ENCODE results near the gene DEUP1.
"Not testable (repeated sequence)": the region's sequence is repeated elsewhere in the genome, so short reads cannot be mapped to it uniquely, and the experiment has no call there.

DEUP1 gene, protein sequence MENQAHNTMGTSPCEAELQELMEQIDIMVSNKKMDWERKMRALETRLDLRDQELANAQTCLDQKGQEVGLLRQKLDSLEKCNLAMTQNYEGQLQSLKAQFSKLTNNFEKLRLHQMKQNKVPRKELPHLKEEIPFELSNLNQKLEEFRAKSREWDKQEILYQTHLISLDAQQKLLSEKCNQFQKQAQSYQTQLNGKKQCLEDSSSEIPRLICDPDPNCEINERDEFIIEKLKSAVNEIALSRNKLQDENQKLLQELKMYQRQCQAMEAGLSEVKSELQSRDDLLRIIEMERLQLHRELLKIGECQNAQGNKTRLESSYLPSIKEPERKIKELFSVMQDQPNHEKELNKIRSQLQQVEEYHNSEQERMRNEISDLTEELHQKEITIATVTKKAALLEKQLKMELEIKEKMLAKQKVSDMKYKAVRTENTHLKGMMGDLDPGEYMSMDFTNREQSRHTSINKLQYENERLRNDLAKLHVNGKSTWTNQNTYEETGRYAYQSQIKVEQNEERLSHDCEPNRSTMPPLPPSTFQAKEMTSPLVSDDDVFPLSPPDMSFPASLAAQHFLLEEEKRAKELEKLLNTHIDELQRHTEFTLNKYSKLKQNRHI

DNA sequence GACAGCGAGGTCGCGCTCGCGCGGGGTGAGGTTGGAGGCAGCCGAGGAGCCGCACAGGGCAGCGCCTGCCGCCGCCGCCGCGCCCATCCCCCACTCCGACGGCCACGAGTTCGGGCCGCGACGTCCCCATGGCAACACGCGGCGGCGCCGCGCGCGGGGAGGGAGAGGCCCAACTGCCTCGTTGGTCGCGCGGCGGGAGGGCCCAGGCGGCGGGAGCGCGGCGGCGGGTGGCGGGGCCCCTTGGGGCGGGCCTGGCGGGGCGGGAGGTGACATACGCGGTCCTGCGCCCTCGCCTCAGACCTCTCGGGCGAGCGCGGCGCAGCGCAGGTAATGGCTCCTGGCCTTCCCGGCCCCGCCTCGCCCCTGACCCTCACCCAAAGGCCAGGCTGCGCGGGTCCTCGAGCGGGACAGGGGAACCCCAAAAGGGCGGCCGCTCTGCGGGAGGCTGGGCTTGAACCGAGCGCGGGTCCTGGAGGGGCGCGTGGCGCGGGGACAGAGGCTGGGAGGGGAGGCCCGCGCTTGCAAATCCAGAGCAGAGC, at the start of gene DEUP1:
DEUP1 (plus strand) TSS at position 297 of the 539 bp plus-strand sequence. CDS start 1,518 bp downstream, outside the sequence.
- DNase-seq (ENCODE audit: low spot score): peak; percentile 37

DNA sequence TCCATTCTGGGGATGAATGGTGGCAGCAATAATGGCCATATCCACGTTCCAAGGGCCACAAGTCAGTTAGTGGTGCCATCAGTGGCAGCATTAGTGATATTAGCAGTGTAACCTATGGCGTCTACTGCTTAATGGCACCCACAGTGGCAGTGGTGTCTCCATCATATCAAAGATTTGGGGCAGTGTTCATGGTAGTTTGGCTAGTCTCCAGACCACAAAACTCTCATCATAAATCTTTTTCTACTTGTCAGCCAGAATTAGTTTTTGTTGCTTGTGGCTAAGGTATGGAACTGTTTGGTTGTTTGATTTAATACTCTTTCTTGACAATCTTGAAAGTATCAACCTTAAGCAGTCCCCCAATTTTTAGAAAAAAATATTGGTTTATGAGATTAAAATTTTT, 45.1 kb upstream of the DEUP1 start:
- DNase-seq (ENCODE audit: low spot score): no peak

DNA sequence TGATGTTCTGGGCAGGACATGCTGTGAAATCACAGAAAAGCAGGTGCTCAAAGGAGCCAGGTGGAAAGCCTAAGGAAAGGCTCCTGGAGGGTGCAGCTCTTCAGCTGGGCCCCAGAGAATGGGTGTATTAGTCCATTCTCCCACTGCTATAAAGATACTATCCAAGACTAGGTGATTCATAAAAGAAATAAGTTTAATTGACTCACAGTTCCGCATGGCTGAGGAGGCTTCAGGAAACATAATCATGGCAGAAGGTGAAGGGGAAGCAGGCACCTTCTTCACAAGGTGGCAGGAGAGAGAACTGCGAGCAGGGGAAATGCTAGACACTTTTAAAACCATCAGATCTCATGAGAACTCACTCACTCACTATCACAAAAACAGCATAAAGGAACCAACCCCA, 43.1 kb upstream of the DEUP1 start:
- peak; percentile 84 for DNase-seq (ENCODE audit: low spot score)

DNA sequence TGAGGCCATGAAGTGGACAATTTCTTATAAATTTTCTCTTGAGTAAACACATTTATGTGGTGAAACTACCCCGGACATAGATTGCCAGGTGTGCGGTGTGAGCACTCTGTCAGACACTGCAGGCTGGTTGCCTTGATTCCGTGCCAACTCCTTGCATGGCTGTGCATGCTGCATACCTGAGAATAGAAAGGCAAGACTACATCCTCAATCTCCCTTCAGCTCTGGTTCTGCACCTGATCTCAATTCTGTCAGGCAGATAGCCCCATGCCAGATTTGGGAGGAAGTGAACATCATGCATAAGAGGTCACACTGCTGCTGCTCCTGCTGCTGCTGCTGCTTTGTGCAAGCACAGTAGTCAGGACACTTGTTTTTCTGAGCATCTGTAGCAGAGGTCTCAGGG, 42.5 kb upstream of the DEUP1 start:
- DNase-seq (ENCODE audit: low spot score): peak; percentile 71

DNA sequence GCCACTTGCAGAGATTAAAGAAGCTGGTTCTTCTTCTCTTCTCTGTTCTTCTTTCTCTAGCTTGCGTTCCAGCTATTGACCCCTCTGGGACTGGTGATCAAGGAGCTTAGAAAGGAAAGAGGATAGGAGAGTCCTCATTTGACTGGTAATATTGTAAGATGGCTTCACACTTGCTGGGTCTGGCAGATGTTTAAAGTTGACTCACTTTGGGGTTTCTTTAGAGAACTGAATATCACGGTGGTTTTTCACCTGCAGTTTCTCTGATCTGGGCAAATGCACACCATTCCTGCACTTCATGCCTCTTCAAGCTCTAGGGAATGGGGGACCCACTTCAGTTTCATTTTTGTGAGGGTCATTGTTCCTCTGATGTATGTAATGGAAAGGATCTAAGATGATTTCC, 41.8 kb upstream of the DEUP1 start:
- no peak for DNase-seq (ENCODE audit: low spot score)

DNA sequence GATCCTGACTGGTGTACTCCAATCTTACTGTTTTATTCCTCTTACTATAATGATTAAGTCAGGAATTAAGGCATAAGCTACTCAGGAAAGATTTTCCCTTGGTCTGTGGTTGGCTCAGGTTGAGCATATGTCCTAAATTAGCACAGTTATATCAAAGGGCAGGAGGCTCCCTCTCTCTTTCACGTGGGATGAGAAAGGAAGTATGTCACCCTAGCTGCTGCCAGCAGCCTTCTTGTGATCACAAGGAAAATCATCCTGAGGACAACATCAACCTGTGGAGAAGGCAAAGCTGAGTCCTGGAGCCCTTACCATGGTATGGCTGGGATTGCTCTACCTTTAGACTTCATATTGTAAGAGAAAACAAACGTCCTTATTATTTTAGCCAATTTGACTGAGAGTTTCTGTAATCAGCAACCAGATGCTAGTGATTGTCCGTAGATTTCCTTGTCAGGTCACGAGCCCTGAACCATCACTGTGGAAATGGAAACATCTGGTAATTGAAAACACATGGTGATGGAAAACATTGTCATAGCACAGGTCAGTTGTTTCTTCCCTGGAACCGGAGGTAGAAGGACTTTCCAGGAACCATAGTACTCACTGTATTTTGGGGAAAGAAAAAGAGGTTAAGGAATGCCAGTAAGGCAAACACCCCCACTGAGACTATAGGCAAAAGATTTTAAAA, 40.6 kb upstream of the DEUP1 start:
- DNase-seq (ENCODE audit: low spot score): no peak

DNA sequence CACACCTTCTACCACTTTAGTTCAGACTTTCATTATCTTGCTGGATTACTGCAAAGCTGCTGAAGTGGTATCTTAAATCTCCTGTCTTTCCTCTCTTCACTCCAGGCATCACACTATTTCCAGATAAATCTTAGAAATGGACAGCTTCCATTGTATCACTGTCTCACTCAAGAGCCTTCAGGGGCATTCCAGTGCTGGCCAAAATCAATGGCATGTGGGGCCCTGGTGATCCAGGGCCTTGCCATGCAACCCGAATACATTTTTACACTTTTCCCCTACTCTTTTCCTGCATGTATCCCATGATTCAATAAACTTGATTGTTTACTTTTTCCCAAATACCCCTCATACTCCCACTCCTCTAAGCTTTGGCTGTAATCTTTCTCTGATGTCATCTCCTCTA, 39.4 kb upstream of the DEUP1 start:
- DNase-seq (ENCODE audit: low spot score): no peak

DNA sequence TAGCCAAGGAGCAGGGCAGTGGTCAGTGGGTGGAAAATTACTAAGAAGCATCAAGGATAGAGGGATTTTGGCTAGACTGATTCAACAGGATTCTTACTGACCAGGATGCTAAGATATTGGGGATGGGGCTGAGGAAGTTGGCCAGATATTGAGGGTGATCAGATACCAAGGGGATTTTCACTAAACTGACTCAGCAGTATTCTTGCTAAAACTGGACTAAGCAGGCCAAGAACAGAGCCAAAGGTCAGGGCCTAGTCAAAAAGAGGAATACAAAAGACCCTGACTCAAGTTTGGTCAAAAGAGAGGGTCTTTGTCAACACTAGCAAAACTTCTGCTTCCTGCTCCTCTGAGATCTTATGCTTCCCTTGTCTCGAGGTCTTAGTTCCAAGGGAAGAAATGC, 38.6 kb upstream of the DEUP1 start:
- DNase-seq (ENCODE audit: low spot score): no peak

DNA sequence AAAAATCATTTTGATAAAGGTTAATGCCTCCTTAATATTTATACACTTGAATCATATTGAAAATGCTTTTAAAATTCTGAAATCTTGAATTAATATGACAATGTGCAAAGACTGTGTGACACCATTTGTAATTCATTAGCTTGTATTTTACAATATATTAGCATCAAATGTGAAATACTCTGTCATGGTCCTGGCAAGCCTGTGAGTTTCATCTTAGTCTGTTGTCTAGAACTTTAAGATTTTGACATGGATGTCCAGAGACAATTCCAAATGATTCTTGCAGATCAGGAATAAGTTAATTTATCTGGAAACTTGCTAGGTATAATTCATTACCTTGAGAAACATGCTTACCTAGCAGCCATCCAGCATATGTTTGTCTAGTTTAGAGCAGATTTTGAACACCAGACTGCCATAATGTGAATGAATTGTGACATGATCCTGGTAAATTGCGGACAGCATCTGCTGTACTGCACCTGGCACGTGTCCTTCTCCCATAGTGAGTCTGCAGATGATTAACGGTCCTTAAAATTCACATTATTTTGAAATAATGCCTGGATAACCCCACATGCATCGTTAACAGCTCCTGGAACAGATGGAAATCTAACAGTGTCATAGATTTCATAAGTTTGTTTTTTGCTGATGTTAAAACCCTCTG, 34.5 kb upstream of the DEUP1 start:
- no peak for DNase-seq (ENCODE audit: low spot score)

DNA sequence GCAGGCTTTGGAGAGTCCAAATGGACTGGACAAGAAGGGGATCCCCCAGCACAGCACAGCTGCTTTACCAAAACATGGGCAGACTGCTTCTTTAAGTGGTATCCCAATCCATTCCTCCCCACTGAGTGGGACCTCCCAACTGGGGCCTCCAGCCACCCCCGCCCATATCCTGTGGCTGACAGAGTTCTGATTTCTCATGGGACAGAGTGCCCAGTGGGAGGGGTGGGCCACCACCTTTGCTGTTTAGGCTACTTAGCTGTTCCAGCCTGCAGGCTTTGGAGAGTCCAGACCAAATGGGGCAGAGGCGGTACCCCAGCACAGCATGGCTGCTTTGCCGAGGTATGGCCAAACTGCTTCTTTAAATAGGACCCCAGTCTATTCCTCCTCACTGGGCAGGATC, 26.9 kb upstream of the DEUP1 start:
- no peak for DNase-seq (ENCODE audit: low spot score)

DNA sequence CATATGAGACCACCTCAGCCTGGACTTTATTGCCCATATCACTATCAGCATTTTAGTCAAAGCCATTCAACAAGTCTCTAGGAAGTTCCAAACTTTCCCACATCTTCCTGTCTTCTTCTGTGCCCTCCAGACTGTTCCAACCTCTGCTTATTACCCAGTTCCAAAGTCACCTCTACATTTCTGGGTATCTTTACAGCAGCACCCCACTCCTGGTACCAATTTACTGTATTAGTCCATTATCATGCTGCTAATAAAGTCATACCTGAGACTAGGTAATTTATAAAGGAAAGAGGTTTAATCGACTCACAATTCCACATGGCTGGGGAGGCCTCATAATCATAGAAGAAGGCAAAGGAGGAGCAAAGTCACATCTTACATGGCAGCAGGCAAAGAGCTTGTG, 16.1 kb upstream of the DEUP1 start:
- DNase-seq (ENCODE audit: low spot score): not testable (repeated sequence)

DNA sequence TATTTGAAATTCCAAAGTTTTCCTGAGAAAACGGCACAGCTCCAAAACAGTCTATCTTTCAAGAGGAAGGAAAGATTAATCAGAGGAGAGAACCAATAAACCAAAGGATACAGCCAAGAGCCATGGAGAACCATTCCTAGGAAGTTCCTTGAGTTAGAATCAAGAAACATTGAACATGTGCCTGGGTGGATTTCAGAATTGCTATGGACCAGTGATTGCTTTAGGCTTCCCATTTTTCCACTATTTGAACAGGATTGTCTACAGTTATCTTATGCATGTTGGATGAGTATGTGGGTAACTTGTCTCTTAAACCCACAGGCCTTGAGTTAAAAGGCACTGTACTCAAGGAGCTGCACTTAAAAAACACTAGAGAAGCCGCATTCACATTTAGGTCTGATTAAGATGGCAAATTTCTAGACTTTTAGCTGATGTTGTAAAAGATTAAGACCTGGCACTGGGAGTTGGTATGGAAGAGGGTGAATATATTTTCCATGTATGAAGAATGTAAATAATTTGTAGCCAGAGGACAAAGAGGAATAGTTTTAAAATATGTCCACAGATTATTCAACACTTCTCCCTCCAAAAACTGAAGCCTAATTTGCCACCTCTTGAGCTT, 11.2 kb upstream of the DEUP1 start:
- no peak for DNase-seq (ENCODE audit: low spot score)

DNA sequence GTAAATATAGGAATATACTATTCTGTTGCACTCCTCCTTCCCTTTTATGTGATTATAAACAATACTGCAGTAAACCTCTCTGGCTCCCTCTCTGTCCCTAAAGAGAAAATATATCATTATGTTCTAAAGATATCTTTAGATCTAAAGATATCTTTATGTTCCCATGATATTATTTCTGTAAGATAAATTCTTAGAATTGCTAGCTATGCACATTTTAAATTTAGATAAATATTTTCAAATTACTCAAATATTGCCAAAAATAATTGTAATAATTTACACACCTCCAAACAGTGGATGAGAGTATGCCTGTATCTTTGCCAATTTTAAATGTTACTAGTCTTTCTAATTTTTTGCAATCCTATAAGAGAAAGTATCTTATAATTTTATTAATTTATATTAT, 10.3 kb upstream of the DEUP1 start:
- DNase-seq (ENCODE audit: low spot score): no peak

DNA sequence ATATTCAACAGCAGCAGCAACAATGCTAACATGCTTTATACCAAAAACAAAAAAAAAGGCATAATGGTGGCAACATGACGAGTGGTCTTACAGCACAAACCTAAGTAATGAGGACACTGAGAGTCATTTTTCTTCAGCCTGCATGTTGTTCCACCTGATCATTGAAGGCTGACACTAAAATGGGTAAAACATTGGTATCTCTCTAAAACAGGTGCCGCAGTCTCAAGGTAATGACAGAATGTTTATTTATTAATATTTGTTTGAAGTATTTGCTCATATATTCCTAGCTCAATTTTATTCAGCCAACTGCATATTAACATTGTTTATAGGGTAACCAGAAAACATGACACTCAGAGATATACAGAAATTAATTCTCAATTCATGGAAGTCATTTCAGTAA, 8.3 kb upstream of the DEUP1 start:
- DNase-seq (ENCODE audit: low spot score): no peak

DNA sequence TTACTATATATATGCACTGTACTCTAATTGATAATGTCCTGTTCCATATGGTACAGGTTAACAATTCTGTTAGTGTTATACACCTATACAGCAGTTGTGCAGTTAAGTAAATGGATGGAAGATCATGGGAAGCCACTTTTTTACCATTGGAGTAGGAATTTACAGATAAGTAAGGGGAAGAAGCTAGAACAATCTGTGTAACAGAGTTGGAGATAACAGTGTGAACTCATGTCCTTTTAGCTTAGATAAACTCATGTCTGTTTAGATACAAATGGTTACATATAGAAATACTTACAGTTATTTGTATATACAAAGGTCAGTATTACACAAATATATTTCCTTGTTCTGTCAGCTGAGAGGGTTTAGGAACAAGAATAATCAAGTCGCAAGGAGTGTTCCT, 6.8 kb upstream of the DEUP1 start:
- no peak for DNase-seq (ENCODE audit: low spot score)

DNA sequence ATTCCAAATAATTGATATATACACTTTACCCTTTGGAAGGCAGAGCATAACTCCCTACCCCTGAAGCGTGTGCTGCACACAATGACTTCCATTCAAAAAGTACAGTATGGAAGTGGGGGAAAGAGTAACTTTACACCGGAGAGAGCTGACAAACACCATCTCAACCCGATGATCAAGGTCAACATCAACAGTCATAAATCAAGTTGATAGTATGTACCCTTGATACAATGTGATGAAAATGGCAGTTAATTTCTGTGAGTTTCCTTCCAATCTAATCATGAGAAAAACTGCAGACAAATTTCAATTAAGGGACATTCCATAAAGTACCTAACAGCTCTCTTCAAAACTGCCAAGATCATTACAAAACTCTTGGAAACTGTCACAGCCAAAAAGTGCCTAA, 6.0 kb upstream of the DEUP1 start:
- DNase-seq (ENCODE audit: low spot score): no peak

DNA sequence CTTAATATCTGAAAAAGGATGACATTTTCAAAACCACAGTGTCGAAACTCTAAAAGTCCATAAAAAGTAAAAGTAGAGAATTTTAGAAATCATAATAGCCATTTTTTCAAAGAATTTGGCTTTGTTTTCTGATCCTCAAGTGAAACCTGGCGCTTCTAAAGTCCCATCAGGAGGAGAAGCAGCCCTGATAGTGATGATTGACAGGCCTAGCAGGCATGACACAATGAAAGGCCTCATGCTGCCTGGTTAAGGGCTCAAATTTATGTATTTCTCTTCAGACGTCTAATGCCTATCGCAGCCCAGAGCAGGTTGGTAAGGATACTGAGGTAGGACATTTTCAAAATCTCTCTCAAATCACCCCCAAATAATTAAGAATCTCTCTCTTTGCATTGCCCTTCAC, 3.9 kb upstream of the DEUP1 start:
- DNase-seq (ENCODE audit: low spot score): no peak

DNA sequence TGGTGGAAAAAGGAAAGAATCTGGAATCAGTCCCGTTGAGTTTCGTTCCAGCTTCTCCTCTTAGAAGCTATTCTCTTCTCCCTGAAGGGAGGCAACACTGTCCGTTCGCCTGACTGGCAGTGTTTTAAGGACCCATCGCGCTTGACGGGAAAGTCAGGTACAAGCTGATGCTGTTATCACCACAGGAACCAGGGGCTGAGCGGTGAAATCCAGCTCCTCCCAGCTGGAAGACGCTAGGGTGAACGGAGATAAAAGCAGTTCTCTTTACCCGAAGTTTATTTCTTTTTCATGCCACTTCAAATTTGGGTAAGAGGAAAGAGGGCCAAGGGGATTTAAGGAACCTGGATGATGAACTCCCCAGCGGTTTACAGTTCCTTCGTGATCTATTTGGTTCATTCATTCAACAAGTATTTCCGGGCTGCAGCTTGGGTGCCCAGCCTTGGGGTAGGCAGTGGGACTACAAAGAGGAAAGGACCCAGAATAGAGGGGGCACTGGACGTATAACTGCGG, 551 bp upstream of the DEUP1 start:
- DNase-seq (ENCODE audit: low spot score): peak; percentile 6

DNA sequence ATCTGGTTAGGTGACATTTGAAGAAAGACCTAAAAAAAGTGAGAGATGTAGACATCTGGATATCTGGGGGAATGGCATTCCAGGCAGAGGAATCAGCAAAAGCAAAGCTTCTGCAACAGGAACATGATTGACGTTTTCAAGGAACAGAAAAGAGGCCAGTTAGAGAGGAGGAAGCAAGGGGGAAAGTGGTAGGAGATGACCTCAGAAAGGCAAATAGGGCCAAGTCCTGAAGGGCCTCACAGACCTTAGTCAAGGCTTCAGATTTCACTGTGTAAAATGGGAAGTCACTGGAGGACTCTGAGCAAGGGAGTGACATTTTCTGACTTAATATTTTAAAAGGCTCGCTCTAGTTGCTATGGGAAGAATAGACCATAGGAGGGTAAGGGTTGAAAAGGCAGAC, 9.7 kb downstream of the DEUP1 start:
- no peak for DNase-seq (ENCODE audit: low spot score)

DNA sequence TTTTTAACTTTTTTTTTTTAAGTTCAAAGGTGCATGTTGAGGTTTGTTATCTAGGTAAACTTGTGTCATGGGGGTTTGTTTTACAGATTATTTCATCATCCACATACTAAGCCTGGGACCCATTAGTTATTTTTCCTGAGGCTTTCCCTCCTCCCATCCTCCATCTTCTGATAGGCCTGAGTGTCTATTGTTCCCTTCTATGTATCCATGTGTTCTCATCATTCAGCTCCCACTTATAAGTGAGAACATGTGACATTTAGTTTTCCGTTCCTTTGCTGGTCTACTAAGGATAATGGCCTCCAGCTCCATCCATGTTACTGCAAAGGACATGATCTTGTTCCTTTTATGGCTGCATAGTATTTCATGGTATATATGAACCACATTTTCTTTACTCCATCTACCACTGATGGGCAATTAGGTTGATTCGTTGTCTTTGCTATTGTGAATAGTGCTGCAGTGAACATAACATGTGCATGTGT, 14.4 kb downstream of the DEUP1 start:
- DNase-seq (ENCODE audit: low spot score): no peak

DNA sequence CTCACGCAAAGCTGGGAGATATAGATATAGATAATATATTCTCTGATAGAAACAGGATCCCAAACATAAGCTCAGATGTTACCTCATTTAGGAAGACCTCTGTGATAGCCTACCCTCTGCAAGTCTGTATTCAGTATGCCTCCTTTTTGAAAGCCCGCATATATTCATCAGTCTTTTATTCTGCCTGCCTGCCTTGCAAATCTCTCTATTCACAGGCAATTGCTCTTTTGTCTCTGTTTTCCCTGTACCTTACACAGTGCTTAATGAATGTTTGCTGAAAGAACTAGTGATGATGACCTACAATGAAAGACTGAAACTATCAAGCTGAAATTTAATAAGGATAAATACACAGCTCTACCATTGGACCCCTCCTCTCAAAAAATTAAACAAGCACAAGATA, 18.4 kb downstream of the DEUP1 start:
- no peak for DNase-seq (ENCODE audit: low spot score)

DNA sequence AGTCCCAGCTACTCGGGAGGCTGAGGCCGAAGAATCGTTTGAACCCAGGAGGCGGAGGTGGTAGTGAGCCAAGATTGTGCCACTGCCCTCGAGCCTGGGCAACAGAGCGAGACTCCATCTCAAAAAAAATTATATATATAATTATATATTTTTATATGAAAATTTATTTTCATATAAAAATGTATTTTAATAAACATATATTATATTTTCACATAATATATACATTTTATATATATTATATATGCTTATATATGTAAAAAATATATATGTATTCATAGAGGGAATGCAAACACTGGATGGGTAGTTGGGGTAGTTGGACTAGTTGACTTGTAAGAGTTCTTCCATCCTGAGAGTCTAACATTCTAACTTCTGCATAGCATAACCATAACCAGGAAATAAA, 20.3 kb downstream of the DEUP1 start:
- no peak for DNase-seq (ENCODE audit: low spot score)
